ENCODE data around the gene LFNG.
A peak's percentile ranks its signal among the peaks of the same experiment; 100 is the strongest.
"Not testable (repeated sequence)": the region's sequence is repeated elsewhere in the genome, so short reads cannot be mapped to it uniquely, and the experiment has no call there.

LFNG gene

DNA sequence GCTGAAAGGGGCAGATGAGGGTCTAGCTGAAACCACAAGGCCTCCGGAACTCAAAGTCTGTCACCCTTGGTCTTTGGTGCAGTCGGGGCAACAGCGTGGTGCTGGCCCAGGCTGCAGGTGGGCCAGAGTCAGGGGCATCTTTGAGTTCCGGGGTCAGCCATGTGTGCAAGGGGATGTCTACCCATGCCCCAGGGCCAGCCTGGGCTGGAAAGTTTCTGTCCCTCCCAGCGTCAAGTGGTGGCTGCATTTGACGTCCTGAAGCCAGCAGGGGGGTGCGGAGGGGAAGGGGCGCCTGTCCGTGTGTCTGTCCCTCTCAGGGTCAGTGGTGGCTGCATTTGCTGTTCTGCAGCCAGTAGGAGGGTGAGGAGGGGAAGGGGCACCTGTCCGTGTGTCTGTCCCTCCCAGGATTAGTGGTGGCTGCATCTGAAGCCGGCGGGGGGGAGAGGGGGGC, 35.1 kb downstream of the LFNG start:
- no peak for DNase-seq (ENCODE audit: low read depth)
- H3K4me3 ChIP-seq (ENCODE audit: low read length) = peak overlapping the region; percentile 77
- TF ChIP-seq, protein P1, sequence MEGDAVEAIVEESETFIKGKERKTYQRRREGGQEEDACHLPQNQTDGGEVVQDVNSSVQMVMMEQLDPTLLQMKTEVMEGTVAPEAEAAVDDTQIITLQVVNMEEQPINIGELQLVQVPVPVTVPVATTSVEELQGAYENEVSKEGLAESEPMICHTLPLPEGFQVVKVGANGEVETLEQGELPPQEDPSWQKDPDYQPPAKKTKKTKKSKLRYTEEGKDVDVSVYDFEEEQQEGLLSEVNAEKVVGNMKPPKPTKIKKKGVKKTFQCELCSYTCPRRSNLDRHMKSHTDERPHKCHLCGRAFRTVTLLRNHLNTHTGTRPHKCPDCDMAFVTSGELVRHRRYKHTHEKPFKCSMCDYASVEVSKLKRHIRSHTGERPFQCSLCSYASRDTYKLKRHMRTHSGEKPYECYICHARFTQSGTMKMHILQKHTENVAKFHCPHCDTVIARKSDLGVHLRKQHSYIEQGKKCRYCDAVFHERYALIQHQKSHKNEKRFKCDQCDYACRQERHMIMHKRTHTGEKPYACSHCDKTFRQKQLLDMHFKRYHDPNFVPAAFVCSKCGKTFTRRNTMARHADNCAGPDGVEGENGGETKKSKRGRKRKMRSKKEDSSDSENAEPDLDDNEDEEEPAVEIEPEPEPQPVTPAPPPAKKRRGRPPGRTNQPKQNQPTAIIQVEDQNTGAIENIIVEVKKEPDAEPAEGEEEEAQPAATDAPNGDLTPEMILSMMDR (conservative IDR thresholded peaks at IDR 0.05; ENCODE audit: low read depth, low read length) = peak; percentile 9

DNA sequence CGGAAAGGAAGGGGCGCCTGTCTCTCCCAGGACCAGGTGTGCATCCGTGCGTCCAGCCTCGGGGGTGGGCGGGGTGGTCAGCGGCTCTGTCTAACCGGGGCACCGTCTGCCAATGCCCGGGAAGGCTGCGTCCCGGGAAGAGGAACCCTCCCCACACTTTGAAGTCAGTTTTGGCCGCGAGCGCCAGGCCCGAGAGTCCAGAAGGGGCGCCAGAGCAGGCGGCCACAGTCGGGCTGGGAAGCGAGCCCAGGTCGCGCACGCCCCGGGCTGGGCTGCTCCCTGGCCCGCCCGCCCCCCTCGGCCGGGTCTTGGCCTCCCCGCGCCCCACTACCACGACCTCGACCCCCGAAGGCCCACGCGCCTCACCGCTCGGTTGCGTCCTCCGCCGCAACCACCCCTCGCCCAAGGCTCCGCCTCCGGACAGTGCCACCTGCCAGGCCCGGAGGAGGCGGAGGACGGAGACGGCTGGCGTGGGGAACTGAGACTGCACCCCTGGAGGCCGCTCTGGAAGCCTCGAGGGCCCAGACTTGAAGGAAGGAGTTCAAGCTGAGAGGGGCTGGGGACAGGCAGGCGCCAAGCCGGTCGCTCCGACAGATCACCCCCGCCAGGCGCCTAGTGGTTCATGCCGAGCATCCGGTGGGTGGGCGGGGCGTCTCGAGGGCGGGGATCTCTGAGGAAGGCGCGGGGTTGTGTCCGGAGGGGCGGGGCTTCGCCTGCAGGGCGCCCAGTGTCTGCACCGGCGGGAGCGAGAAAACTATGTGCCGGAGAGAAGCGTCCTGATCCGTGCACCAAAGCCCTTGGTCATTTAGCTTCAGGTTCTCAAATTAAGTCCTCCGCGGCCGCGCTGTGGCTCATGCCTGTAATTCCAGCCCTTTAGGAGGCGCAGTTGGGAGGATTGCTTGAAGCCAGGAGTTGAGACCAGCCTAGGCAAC, 35.8 kb downstream of the LFNG start, which contains the start of gene BRAT1:
Gene BRAT1, minus strand, starts transcription at position 404 of the 932 bp plus-strand sequence. CDS start 1,093 bp downstream, outside the sequence.
- TF ChIP-seq, protein P1 (conservative IDR thresholded peaks at IDR 0.05; ENCODE audit: low read depth, low read length) = peak; percentile 54
- peak; percentile 90 for DNase-seq (ENCODE audit: low read depth)
- H3K4me3 ChIP-seq (ENCODE audit: low read length) = peak within 1 kb of the TSS; percentile 77

DNA sequence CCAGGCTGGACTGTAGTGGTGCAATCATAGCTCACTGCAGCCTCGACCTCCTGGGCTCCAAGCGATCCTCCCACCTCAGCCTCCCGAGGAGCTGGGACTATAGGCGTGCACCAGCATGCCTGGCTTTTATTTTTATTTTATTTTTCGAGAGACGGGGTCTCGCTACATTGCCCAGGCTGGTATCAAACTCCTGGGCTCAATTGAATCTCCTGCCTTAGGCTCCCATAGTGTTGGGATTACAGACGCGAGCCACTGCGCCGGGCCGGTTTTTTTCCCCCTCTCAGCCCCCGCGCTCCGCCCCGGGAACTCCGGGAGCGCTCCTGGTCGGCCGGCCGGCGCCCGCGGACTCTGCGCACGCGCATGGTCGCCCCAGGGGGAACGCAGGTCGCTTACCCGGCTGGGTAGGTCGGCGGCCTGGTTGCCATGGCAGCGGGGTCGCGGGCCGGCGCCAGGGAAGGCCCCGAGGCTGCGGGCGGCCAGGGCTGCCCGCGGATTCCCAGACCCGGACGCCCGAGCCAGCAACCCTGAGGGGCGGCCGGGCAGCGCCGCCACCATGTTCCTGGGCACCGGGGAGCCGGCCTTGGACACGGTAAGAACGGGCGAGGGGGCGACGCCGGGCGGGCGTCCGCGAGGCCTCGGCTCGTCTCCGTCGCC, 39.2 kb downstream of the LFNG start, which contains the start of gene IQCE:
Gene IQCE, plus strand, starts transcription at position 351 of the 654 bp plus-strand sequence. Its CDS starts 203 bp downstream, at position 554.
- peak; percentile 56 for DNase-seq (ENCODE audit: low read depth)
- H3K4me3 ChIP-seq (ENCODE audit: low read length) = peak within 1 kb of the TSS; percentile 80
- TF ChIP-seq, protein P1 (conservative IDR thresholded peaks at IDR 0.05; ENCODE audit: low read depth, low read length) = no peak

DNA sequence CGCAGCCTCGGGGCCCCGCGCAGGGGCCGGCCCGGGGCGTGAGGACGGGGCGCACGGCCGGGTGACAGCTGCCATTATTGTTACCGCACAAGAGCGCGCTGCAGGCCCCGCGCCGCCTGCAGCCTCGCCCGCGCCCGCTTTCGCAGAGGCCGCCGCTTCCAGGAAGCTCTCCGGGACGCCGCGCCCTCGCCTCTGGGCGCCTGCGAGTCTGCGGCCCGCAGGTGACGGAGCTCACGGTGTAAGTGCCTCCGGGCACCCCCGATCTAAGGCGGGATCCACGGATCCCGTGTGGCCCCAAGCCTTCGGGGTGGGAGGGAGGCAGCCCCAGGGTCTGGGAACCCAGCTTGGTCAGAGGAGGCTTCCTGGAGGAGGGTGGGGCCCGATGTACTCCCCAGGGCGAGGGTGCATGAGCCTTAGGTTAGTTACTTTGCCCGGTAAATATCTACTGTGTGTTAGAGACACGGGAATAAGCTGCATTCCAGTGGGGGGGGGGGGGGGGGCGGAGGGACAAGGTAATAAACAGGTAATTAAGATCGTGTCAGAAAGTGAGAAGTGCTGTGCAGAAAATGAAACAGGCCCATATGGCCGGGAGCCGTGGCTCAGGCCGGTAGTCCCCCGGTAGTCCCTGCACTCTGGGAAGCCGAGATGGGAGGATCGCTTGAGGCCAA, 39.8 kb downstream of the LFNG start:
- TF ChIP-seq, protein P1 (conservative IDR thresholded peaks at IDR 0.05; ENCODE audit: low read depth, low read length) = no peak
- H3K4me3 ChIP-seq (ENCODE audit: low read length) = peak overlapping the region; percentile 80
- DNase-seq (ENCODE audit: low read depth) = no peak

DNA sequence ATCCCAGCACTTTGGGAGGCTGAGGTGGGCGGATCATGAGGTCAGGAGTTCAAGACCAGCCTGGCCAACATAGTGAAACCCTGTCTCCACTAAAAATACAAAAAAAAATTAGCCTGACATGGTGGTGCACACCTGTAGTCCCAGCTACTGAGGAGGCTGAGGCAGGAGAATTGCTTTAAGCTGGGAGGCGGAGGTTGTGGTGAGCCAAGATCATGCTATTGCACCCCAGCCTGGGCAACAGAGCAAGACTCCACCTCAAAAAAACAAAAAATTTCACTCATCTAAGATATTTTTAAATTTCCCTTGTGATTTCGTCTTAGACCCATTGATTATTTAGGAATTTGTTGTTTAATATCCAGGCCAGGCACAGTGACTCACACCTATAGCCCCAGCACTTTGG, 44.4 kb downstream of the LFNG start:
- not testable (repeated sequence) for H3K4me3 ChIP-seq (ENCODE audit: low read length)

DNA sequence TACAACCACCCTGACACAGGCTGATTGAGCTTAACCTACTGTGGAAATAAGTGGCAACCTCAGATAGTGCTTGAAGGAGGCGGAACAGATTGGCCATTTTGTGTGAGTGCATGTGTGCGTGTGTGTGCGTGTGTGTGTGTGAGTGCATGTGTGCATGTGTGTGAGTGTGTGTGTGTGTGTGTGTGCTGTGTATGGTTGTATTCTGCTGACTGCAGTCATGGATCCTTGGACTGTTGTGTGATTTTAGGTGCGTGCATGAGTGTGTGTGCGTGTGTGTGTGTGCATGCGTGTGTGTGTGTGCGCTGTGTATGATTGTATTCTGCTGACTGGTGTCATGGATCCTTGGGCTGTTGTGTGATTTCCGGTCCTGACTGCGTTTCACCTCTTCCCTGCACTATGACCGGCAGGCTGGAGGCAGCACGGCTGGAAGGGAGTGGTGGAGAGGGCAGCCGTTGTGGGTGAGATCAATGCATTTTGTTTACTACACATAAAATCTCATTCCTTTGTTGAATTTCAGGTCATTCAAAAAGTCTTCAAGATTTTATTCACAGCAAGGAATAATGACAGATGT, 45.5 kb downstream of the LFNG start:
- DNase-seq (ENCODE audit: low read depth) = no peak
- TF ChIP-seq, protein P1 (conservative IDR thresholded peaks at IDR 0.05; ENCODE audit: low read depth, low read length) = no peak
- H3K4me3 ChIP-seq (ENCODE audit: low read length) = no peak overlapping the region

More for the DNA sequence above, 44.4 kb downstream of the LFNG start:
- not testable (repeated sequence) for DNase-seq (ENCODE audit: low read depth)
